SJSA1 (cell line): ENCODE data around the gene TANGO2. TPM values are rescaled to one million over a fixed set of nuclear protein-coding genes. Genes with fewer than 3 reads are reported as not detected.

Source experiments
- DNase-seq, 2 experiments: peaks; one replicate each; pipeline ENCODE4 v3.0.0-alpha.2; 2015 to 2020; ENCODE audit warnings: low spot score in 2 of 2, low read depth in 1 of 2
- H3K27ac ChIP-seq: fragments of 250-450 bp; sonication (Bioruptor Pico); 2 replicates; pipeline ENCODE4 v1.5.1; 2020; ENCODE audit warnings: mild to moderate bottlenecking, moderate library complexity
- H3K27me3 ChIP-seq: fragments of 250-450 bp; sonication (Bioruptor Pico); replicated peaks from 2 replicates; pipeline ENCODE4 v1.5.1; 2020; ENCODE audit warnings: mild to moderate bottlenecking, moderate library complexity
- H3K36me3 ChIP-seq: fragments of 250-450 bp; sonication (Bioruptor Pico); 2 replicates; pipeline ENCODE4 v1.5.1; 2020; ENCODE audit warnings: mild to moderate bottlenecking
- H3K4me1 ChIP-seq: fragments of 250-450 bp; sonication (Bioruptor Pico); replicated peaks from 2 replicates; pipeline ENCODE4 v1.6.1; 2021; ENCODE audit warnings: mild to moderate bottlenecking
- H3K4me3 ChIP-seq: fragments of 250-450 bp; sonication (Bioruptor Pico); 2 replicates; pipeline ENCODE4 v1.5.1; 2020; ENCODE audit warnings: mild to moderate bottlenecking
- H3K9me3 ChIP-seq: fragments of 250-450 bp; sonication (Bioruptor Pico); replicated peaks from 2 replicates; pipeline ENCODE4 v1.5.1; 2020; ENCODE audit warnings: mild to moderate bottlenecking
- total RNA-seq: library from RNA; depleted of rRNA; stranded (reverse); fragments of >200 nt; shearing (Covaris generic); gene quantifications from 2 replicates; pipeline ENCODE4 v1.2.3, GENCODE V29; 2014

Gene TANGO2
- total RNA-seq, 1 experiment from 2014 or later = 36.9 TPM

GRCh38 chr22:19979712-19980493 lies 41.0 kb upstream of the TANGO2 start:
- H3K9me3 ChIP-seq = no peaks in the 10 kb centered on the region
- no peaks in the 10 kb centered on the region for H3K27me3 ChIP-seq
- H3K4me3 ChIP-seq = no peak overlapping the region
- H3K4me1 ChIP-seq = peaks cover 10% of the 10 kb centered on the region
- no peaks in the 10 kb centered on the region for H3K36me3 ChIP-seq
- DNase-seq = no peak
- no peak overlapping the region for H3K27ac ChIP-seq

GRCh38 chr22:19980766-19981165 lies 40.1 kb upstream of the TANGO2 start:
- no peaks in the 10 kb centered on the region for H3K9me3 ChIP-seq
- H3K4me3 ChIP-seq = no peak overlapping the region
- no peak overlapping the region for H3K27ac ChIP-seq
- no peaks in the 10 kb centered on the region for H3K27me3 ChIP-seq
- peaks cover 10% of the 10 kb centered on the region for H3K4me1 ChIP-seq
- no peak for DNase-seq
- H3K36me3 ChIP-seq = no peaks in the 10 kb centered on the region

- DNase-seq = no peak
- Histone ChIP-seq H3K27me3 (no peaks in the 10 kb centered on the region), H3K4me3 (no peak overlapping the region), H3K9me3 (no peaks in the 10 kb centered on the region), H3K4me1 (peaks cover 15% of the 10 kb centered on the region), H3K27ac (no peak overlapping the region), H3K36me3 (no peaks in the 10 kb centered on the region)
Measured at GRCh38 chr22:19981171-19981960, 39.5 kb upstream of the TANGO2 start.

- H3K4me1 ChIP-seq = peaks cover 21% of the 10 kb centered on the region
- H3K27me3 ChIP-seq = no peaks in the 10 kb centered on the region
- no peaks in the 10 kb centered on the region for H3K36me3 ChIP-seq
- H3K9me3 ChIP-seq = no peaks in the 10 kb centered on the region
- H3K4me3 ChIP-seq = no peak overlapping the region
- DNase-seq = no peak
- H3K27ac ChIP-seq = no peak overlapping the region
Measured at GRCh38 chr22:19981961-19982920, 38.7 kb upstream of the TANGO2 start.

GRCh38 chr22:19982991-19983578 lies 37.8 kb upstream of the TANGO2 start:
- Histone ChIP-seq H3K4me1 (peaks cover 21% of the 10 kb centered on the region), H3K27ac (no peak overlapping the region), H3K36me3 (no peaks in the 10 kb centered on the region)

GRCh38 chr22:19983741-19984140 lies 37.2 kb upstream of the TANGO2 start:
- no peak for DNase-seq
- H3K27ac ChIP-seq = no peak overlapping the region
- H3K27me3 ChIP-seq = no peaks in the 10 kb centered on the region
- H3K4me3 ChIP-seq = no peak overlapping the region
- H3K4me1 ChIP-seq = peaks cover 21% of the 10 kb centered on the region
- H3K36me3 ChIP-seq = no peaks in the 10 kb centered on the region
- no peaks in the 10 kb centered on the region for H3K9me3 ChIP-seq

More at GRCh38 chr22:19982991-19983578, 37.8 kb upstream of the TANGO2 start:
- DNase-seq = no peak
- no peak overlapping the region for H3K4me3 ChIP-seq
- no peaks in the 10 kb centered on the region for H3K9me3 ChIP-seq
- no peaks in the 10 kb centered on the region for H3K27me3 ChIP-seq

- Histone ChIP-seq H3K4me3 (no peak overlapping the region), H3K4me1 (peaks cover 21% of the 10 kb centered on the region), H3K9me3 (no peaks in the 10 kb centered on the region), H3K27me3 (no peaks in the 10 kb centered on the region), H3K36me3 (no peaks in the 10 kb centered on the region), H3K27ac (no peak overlapping the region)
- peak in 1 of 2 experiments; percentile 68 for DNase-seq
Measured at GRCh38 chr22:19984201-19984753, 36.6 kb upstream of the TANGO2 start.

- DNase-seq = no peak
- no peak overlapping the region for H3K27ac ChIP-seq
- H3K4me3 ChIP-seq = no peak overlapping the region
- H3K4me1 ChIP-seq = peaks cover 21% of the 10 kb centered on the region
- no peaks in the 10 kb centered on the region for H3K36me3 ChIP-seq
- no peaks in the 10 kb centered on the region for H3K27me3 ChIP-seq
- H3K9me3 ChIP-seq = no peaks in the 10 kb centered on the region
Measured at GRCh38 chr22:19984851-19985811, 35.8 kb upstream of the TANGO2 start.

GRCh38 chr22:19986011-19986409 lies 34.9 kb upstream of the TANGO2 start:
- Histone ChIP-seq H3K27me3 (no peaks in the 10 kb centered on the region), H3K27ac (no peak overlapping the region), H3K4me3 (peak overlapping the region; percentile 49), H3K4me1 (peaks cover 21% of the 10 kb centered on the region), H3K9me3 (no peaks in the 10 kb centered on the region), H3K36me3 (no peaks in the 10 kb centered on the region)
- no peak for DNase-seq

- H3K27ac ChIP-seq = no peak overlapping the region
- peak; percentile 71 to 78 for DNase-seq
Measured at GRCh38 chr22:19986410-19987341, 34.2 kb upstream of the TANGO2 start.

More at GRCh38 chr22:19986410-19987341, 34.2 kb upstream of the TANGO2 start:
- Histone ChIP-seq H3K27me3 (no peaks in the 10 kb centered on the region), H3K4me1 (peaks cover 26% of the 10 kb centered on the region), H3K9me3 (no peaks in the 10 kb centered on the region), H3K4me3 (peak overlapping the region; percentile 49), H3K36me3 (no peaks in the 10 kb centered on the region)
